DMS 273 (cell line): ENCODE data around the gene CMC1.
"Not testable (repeated sequence)": the region's sequence is repeated elsewhere in the genome, so short reads cannot be mapped to it uniquely, and the experiment has no call there.

Experiments
- DNase-seq: peaks from one replicate; lab custom pipeline; 2025; ENCODE audit not compliant: unreplicated experiment; lab: John Stamatoyannopoulos, UW

Gene CMC1

GRCh38 chr3:28243424-28244106, 2.1 kb downstream of the CMC1 start:
- DNase-seq: no peak

- no peak for DNase-seq
These were observed 3.1 kb downstream of the CMC1 start for GRCh38 chr3:28244491-28244890.

GRCh38 chr3:28247286-28247685, 5.9 kb downstream of the CMC1 start:
- DNase-seq: no peak

- no peak for DNase-seq
These were observed 9.6 kb downstream of the CMC1 start for GRCh38 chr3:28250999-28251398.

- no peak for DNase-seq
These were observed 10.6 kb downstream of the CMC1 start for GRCh38 chr3:28252001-28252431.

- no peak for DNase-seq
These were observed 11.8 kb downstream of the CMC1 start for GRCh38 chr3:28253040-28253715.

- DNase-seq: no peak
These were observed 20.6 kb downstream of the CMC1 start for GRCh38 chr3:28262001-28262400.

- DNase-seq: no peak
These were observed 24.2 kb downstream of the CMC1 start for GRCh38 chr3:28265641-28266040.

- DNase-seq: peak; percentile 2
These were observed 26.8 kb downstream of the CMC1 start for GRCh38 chr3:28267984-28268849.

- DNase-seq: no peak
These were observed 27.6 kb downstream of the CMC1 start for GRCh38 chr3:28268989-28269388.

GRCh38 chr3:28269884-28270283, 28.5 kb downstream of the CMC1 start:
- not testable (repeated sequence) for DNase-seq

- DNase-seq: no peak
These were observed 32.4 kb downstream of the CMC1 start for GRCh38 chr3:28273837-28274236.

GRCh38 chr3:28278918-28279317, 37.5 kb downstream of the CMC1 start:
- peak; percentile 0 for DNase-seq

GRCh38 chr3:28279770-28280169, 38.4 kb downstream of the CMC1 start:
- peak; percentile 9 for DNase-seq

- peak; percentile 48 for DNase-seq
These were observed 39.4 kb downstream of the CMC1 start for GRCh38 chr3:28280781-28281180.

- peak; percentile 46 for DNase-seq
These were observed 45.2 kb downstream of the CMC1 start for GRCh38 chr3:28286595-28286994.

- no peak for DNase-seq
These were observed 45.6 kb downstream of the CMC1 start for GRCh38 chr3:28287046-28287445.

- no peak for DNase-seq
These were observed 49.5 kb downstream of the CMC1 start for GRCh38 chr3:28290863-28291300.

- no peak for DNase-seq
These were observed 50.2 kb downstream of the CMC1 start for GRCh38 chr3:28291577-28291976.

GRCh38 chr3:28292622-28293021, 51.2 kb downstream of the CMC1 start:
- DNase-seq: no peak

- DNase-seq: no peak
These were observed 53.4 kb downstream of the CMC1 start for GRCh38 chr3:28294667-28295413.
